Measurements from ENCODE around the gene SOST. TPM values are rescaled to one million over a fixed set of nuclear protein-coding genes. Genes with fewer than 3 reads are reported as not detected.

The SOST gene
- total RNA-seq, 1 donor from 2014 or later, result not detected

DNA sequence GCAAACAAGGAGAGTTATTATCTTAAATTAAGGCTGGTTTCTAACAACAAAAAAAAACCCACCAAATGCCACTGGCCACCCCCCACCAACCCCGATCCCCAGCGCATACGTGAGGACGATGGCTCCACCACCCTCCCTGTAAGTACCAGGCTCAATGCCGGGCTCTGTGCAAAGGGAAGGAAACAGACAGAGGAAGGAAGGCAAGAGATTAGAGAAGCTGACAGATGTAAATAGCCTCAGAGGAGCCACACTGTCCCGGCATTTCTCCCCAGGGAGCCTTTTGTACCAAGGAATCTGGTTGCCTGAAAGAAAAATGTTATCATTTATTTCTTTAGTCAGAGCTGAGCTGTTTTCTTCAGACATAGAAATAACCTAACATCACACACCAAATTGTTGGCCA is 13.1 kb downstream of the SOST start:
- TF ChIP-seq, protein P1, sequence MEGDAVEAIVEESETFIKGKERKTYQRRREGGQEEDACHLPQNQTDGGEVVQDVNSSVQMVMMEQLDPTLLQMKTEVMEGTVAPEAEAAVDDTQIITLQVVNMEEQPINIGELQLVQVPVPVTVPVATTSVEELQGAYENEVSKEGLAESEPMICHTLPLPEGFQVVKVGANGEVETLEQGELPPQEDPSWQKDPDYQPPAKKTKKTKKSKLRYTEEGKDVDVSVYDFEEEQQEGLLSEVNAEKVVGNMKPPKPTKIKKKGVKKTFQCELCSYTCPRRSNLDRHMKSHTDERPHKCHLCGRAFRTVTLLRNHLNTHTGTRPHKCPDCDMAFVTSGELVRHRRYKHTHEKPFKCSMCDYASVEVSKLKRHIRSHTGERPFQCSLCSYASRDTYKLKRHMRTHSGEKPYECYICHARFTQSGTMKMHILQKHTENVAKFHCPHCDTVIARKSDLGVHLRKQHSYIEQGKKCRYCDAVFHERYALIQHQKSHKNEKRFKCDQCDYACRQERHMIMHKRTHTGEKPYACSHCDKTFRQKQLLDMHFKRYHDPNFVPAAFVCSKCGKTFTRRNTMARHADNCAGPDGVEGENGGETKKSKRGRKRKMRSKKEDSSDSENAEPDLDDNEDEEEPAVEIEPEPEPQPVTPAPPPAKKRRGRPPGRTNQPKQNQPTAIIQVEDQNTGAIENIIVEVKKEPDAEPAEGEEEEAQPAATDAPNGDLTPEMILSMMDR (IDR thresholded peaks at IDR 0.05), result no peak
- DNase-seq (ENCODE audit: low spot score), result no peak
- H3K36me3 Mint-ChIP-seq (ENCODE audit: low read depth), result no peaks in the 10 kb centered on the region
- H3K9me3 Mint-ChIP-seq (ENCODE audit: low read depth), result no peaks in the 10 kb centered on the region
- no peak overlapping the region for H3K4me3 Mint-ChIP-seq (ENCODE audit: unreplicated experiment)
- H3K27ac Mint-ChIP-seq (ENCODE audit: unreplicated experiment), result no peak overlapping the region
- peaks cover 33% of the 10 kb centered on the region for H3K4me1 Mint-ChIP-seq (ENCODE audit: low read depth)
- peaks cover 4% of the 10 kb centered on the region for H3K27me3 Mint-ChIP-seq (ENCODE audit: low read depth)

DNA sequence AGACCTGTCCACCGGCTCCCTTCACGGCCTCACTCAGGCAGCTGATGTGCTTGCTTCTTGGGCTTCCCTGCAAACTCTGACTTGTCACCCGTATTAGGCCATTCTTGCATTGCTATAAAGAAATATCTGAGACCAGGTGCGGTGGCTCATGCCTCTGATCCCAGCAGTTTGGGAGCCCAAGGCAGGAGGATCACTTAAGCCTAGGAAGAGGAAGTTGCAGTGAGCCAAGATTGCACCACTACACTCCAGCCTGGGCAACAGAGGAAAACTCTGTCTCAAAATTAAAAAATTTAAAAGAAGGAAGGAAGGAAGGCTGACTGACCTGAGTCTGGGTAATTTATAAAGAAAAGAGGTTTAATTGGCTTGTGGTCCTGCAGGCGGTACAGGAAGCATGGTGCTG is 17.0 kb downstream of the SOST start:
- Mint-ChIP-seq H3K27me3 (ENCODE audit: low read depth) (peaks cover 4% of the 10 kb centered on the region), H3K27ac (ENCODE audit: unreplicated experiment) (no peak overlapping the region), H3K9me3 (ENCODE audit: low read depth) (no peaks in the 10 kb centered on the region), H3K4me3 (ENCODE audit: unreplicated experiment) (no peak overlapping the region), H3K4me1 (ENCODE audit: low read depth) (peaks cover 35% of the 10 kb centered on the region), H3K36me3 (ENCODE audit: low read depth) (no peaks in the 10 kb centered on the region)
- DNase-seq (ENCODE audit: low spot score), result no peak
- TF ChIP-seq, protein P1 (IDR thresholded peaks at IDR 0.05), result no peak

DNA sequence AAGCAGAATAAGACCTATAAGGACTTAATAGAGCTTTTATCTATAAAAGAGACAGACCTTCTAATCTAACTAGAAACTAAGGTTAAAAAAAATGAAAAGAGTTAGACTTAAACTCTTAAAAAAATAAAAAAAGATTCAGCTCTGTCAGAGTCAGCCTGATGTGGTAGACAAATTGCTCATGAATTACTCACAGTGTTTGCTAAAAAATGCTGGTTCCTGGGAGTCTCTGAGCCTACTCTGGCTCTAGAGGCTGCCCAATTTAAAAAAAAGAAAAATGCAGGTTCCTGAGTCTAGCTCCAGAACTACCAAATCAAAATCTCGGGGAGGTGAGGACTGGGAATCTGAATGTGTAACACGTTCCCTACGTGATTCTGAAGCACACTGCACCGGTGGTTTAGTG is 18.1 kb downstream of the SOST start:
- no peak overlapping the region for H3K4me3 Mint-ChIP-seq (ENCODE audit: unreplicated experiment)
- peak overlapping the region; percentile 74 for H3K27ac Mint-ChIP-seq (ENCODE audit: unreplicated experiment)
- H3K27me3 Mint-ChIP-seq (ENCODE audit: low read depth), result peaks cover 4% of the 10 kb centered on the region
- H3K36me3 Mint-ChIP-seq (ENCODE audit: low read depth), result no peaks in the 10 kb centered on the region
- peaks cover 25% of the 10 kb centered on the region for H3K4me1 Mint-ChIP-seq (ENCODE audit: low read depth)
- TF ChIP-seq, protein P1 (IDR thresholded peaks at IDR 0.05), result no peak
- H3K9me3 Mint-ChIP-seq (ENCODE audit: low read depth), result no peaks in the 10 kb centered on the region
- no peak for DNase-seq (ENCODE audit: low spot score)

DNA sequence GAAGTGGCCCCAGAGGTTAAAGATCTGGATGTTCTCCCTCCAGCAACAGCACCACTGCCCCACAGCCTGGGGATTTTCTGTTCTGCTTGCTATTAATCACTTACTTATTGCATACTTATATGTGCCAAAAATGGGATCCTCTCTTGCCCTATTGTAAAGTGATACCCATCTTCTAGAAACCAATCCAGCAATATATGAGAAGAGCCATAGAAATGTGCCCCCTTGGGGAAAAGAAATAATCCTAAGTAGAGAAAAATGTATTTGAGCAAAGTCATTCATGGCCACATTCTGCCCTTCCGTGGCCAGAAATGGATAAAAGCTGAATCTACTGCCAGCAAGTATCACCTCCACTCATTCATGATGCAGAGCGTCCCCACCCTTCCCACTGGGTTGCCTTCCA is 20.9 kb downstream of the SOST start:
- Mint-ChIP-seq H3K9me3 (ENCODE audit: low read depth) (no peaks in the 10 kb centered on the region), H3K4me3 (ENCODE audit: unreplicated experiment) (no peak overlapping the region), H3K4me1 (ENCODE audit: low read depth) (peaks cover 21% of the 10 kb centered on the region), H3K27me3 (ENCODE audit: low read depth) (no peaks in the 10 kb centered on the region), H3K27ac (ENCODE audit: unreplicated experiment) (no peak overlapping the region), H3K36me3 (ENCODE audit: low read depth) (no peaks in the 10 kb centered on the region)
- TF ChIP-seq, protein P1 (IDR thresholded peaks at IDR 0.05), result no peak
- DNase-seq (ENCODE audit: low spot score), result no peak

DNA sequence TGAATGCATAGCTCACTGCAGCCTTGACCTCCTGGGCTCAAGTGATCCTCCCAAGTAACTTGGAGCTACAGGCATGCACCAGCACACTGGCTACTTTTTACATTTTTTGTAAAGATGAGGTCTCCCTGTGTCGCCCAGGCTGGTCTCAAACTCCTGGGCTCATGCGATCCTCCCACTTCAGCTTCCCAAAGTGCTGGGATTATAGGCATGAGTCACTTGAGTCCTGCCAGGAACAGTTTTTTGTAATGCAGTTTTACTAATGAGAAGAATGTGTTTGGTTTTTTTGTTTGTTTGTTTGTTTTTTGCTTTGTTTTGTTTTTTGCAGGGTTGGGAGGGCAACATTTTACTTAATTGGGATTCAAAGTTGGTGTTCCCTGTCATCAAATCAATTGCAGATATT is 22.2 kb downstream of the SOST start:
- H3K9me3 Mint-ChIP-seq (ENCODE audit: low read depth), result no peaks in the 10 kb centered on the region
- peaks cover 22% of the 10 kb centered on the region for H3K4me1 Mint-ChIP-seq (ENCODE audit: low read depth)

More for the DNA sequence above, 22.2 kb downstream of the SOST start:
- H3K27ac Mint-ChIP-seq (ENCODE audit: unreplicated experiment), result no peak overlapping the region
- H3K36me3 Mint-ChIP-seq (ENCODE audit: low read depth), result no peaks in the 10 kb centered on the region
- H3K4me3 Mint-ChIP-seq (ENCODE audit: unreplicated experiment), result no peak overlapping the region
- no peaks in the 10 kb centered on the region for H3K27me3 Mint-ChIP-seq (ENCODE audit: low read depth)
- TF ChIP-seq, protein P1 (IDR thresholded peaks at IDR 0.05), result no peak
- no peak for DNase-seq (ENCODE audit: low spot score)

Data from chondrocyte (in vitro differentiated cells).